DOHH2 (cell line): Measurements from ENCODE around the gene STT3A.

Experiments
- H3F3A ChIP-seq: fragments of 200-600 bp; sonication (generic), shearing (Covaris generic); 2 replicates; pipeline ENCODE4 v1.6.0; 2016; ENCODE audit warnings: antibody characterized with exemption, mild to moderate bottlenecking; ENCODE audit not compliant: control insufficient read depth, insufficient read depth
- H3K27ac ChIP-seq: fragments of 200-600 bp; sonication (generic); 2 replicates; pipeline ENCODE4 v1.5.1; 2014; ENCODE audit warnings: low read depth, mild to moderate bottlenecking, low read length, moderate library complexity
- H3K27me3 ChIP-seq: fragments of 200-600 bp; sonication (generic); 2 replicates; pipeline ENCODE4 v1.6.1; 2014; ENCODE audit warnings: mild to moderate bottlenecking, low read length, mixed read lengths; ENCODE audit not compliant: control insufficient read depth
- H3K36me3 ChIP-seq: fragments of 200-600 bp; sonication (generic); 2 replicates; pipeline ENCODE4 v1.6.1; 2014; ENCODE audit warnings: mild to moderate bottlenecking, low read length, moderate library complexity, mixed read lengths; ENCODE audit not compliant: control insufficient read depth
- H3K4me1 ChIP-seq: fragments of 200-600 bp; sonication (generic); 2 replicates; pipeline ENCODE4 v1.6.1; 2014; ENCODE audit warnings: mild to moderate bottlenecking, low read length, mixed read lengths; ENCODE audit not compliant: control insufficient read depth
- H3K4me2 ChIP-seq: fragments of 200-600 bp; sonication (generic); 2 replicates; pipeline ENCODE4 v1.6.0; 2014; ENCODE audit warnings: mild to moderate bottlenecking, low read length, moderate library complexity
- H3K4me3 ChIP-seq: fragments of 200-600 bp; sonication (generic); 2 replicates; pipeline ENCODE4 v1.5.1; 2014; ENCODE audit warnings: mild to moderate bottlenecking, low read length, mixed read lengths
- H3K79me2 ChIP-seq: fragments of 200-600 bp; sonication (generic); 2 replicates; pipeline ENCODE4 v1.6.1; 2014; ENCODE audit warnings: mild to moderate bottlenecking, low read length, mixed read lengths; ENCODE audit not compliant: control insufficient read depth
- H3K9me2 ChIP-seq: fragments of 200-600 bp; sonication (generic); replicated peaks from 2 replicates; pipeline ENCODE4 v1.6.1; 2014; ENCODE audit warnings: mild to moderate bottlenecking, low read length, mixed read lengths; ENCODE audit not compliant: control insufficient read depth
- H3K9me3 ChIP-seq: fragments of 200-600 bp; sonication (generic); 2 replicates; pipeline ENCODE4 v1.6.1; 2014; ENCODE audit warnings: antibody characterized with exemption, low read length, mixed read lengths; ENCODE audit not compliant: control insufficient read depth, insufficient read depth
- H4K20me1 ChIP-seq: fragments of 200-600 bp; sonication (generic); 2 replicates; pipeline ENCODE4 v1.6.0; 2014; ENCODE audit warnings: low read depth, mild to moderate bottlenecking, antibody characterized with exemption, low read length, moderate library complexity; ENCODE audit not compliant: control insufficient read depth, insufficient read depth
- EZH2phosphoT487 ChIP-seq: fragments of 200-600 bp; sonication (generic); IDR thresholded peaks from 2 replicates; pipeline ENCODE4 v1.6.1; 2017; ENCODE audit warnings: borderline replicate concordance, mild to moderate bottlenecking, antibody characterized with exemption, low read length, moderate library complexity, mixed read lengths
- TF ChIP-seq, protein P1 (sequence below): fragments of 200-600 bp; sonication (generic); IDR thresholded peaks from one replicate; pipeline ENCODE4 v1.5.1; 2014; ENCODE audit warnings: antibody characterized with exemption, mild to moderate bottlenecking, low read depth, low read length; ENCODE audit not compliant: poor library complexity, severe bottlenecking

STT3A gene

GRCh38 chr11:125583496-125583895 is 9.2 kb upstream of the STT3A start:
- Histone ChIP-seq H3K79me2 (no peaks in the 10 kb centered on the region), H3K27me3 (no peaks in the 10 kb centered on the region), H3K9me2 (no peaks in the 10 kb centered on the region), H3K4me2 (no peak overlapping the region), H3F3A (peaks cover 5% of the 10 kb centered on the region; the same call in 1 of the 2 replicates), H3K27ac (no peak overlapping the region), H3K36me3 (peaks cover 57% of the 10 kb centered on the region), H3K4me1 (no peaks in the 10 kb centered on the region), H3K4me3 (no peak overlapping the region), H4K20me1 (no peaks in the 10 kb centered on the region), H3K9me3 (no peaks in the 10 kb centered on the region)
- TF ChIP-seq, protein P1, sequence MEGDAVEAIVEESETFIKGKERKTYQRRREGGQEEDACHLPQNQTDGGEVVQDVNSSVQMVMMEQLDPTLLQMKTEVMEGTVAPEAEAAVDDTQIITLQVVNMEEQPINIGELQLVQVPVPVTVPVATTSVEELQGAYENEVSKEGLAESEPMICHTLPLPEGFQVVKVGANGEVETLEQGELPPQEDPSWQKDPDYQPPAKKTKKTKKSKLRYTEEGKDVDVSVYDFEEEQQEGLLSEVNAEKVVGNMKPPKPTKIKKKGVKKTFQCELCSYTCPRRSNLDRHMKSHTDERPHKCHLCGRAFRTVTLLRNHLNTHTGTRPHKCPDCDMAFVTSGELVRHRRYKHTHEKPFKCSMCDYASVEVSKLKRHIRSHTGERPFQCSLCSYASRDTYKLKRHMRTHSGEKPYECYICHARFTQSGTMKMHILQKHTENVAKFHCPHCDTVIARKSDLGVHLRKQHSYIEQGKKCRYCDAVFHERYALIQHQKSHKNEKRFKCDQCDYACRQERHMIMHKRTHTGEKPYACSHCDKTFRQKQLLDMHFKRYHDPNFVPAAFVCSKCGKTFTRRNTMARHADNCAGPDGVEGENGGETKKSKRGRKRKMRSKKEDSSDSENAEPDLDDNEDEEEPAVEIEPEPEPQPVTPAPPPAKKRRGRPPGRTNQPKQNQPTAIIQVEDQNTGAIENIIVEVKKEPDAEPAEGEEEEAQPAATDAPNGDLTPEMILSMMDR = no peak
- TF ChIP-seq EZH2phosphoT487 = no peak

DNA sequence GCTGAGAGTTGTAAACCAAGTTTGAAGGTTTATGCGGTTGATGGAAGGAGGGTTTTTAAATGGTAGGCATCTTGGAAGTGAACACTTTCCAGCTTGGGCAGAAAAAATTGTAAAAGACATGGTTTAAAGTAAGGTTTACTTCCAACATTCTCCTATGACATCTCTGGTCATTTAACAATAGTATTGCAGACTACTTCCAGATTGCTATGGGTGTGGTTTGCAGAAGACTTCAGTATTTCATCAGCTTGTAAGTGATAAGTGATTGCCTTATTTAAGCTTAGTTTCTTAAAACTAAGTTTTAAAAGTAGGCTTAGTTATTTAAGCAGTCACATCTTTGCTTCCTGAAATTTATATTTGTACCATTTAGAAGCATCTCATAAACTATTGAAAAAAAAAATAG is 7.2 kb upstream of the STT3A start:
- Histone ChIP-seq H3K36me3 (peaks cover 41% of the 10 kb centered on the region), H3K27me3 (no peaks in the 10 kb centered on the region), H3K4me3 (no peak overlapping the region), H3K4me1 (no peaks in the 10 kb centered on the region), H3K9me3 (no peaks in the 10 kb centered on the region), H3K79me2 (no peaks in the 10 kb centered on the region), H3K4me2 (no peak overlapping the region), H3K9me2 (no peaks in the 10 kb centered on the region), H3F3A (peaks cover 5% of the 10 kb centered on the region; the same call in 1 of the 2 replicates), H3K27ac (no peak overlapping the region), H4K20me1 (no peaks in the 10 kb centered on the region)
- TF ChIP-seq, protein P1 = no peak
- TF ChIP-seq EZH2phosphoT487 = no peak

GRCh38 chr11:125586623-125587022 is 6.0 kb upstream of the STT3A start:
- no peak for TF ChIP-seq EZH2phosphoT487
- TF ChIP-seq, protein P1 = no peak
- H3K36me3 ChIP-seq = peaks cover 33% of the 10 kb centered on the region
- peaks cover 5% of the 10 kb centered on the region; the same call in 1 of the 2 replicates for H3F3A ChIP-seq
- no peak overlapping the region for H3K27ac ChIP-seq
- H3K4me3 ChIP-seq = no peak overlapping the region
- peaks cover 7% of the 10 kb centered on the region for H3K4me1 ChIP-seq
- no peaks in the 10 kb centered on the region for H4K20me1 ChIP-seq
- H3K9me2 ChIP-seq = no peaks in the 10 kb centered on the region
- no peak overlapping the region for H3K4me2 ChIP-seq
- no peaks in the 10 kb centered on the region for H3K27me3 ChIP-seq
- peaks cover 7% of the 10 kb centered on the region for H3K79me2 ChIP-seq
- H3K9me3 ChIP-seq = no peaks in the 10 kb centered on the region
